ENCODE data around the gene RCC2.

GRCh38 chr1:17420391-17420918, 19.0 kb downstream of the RCC2 start:
- no peak for TF ChIP-seq CTCF (IDR thresholded peaks at IDR 0.05)
- no peak for TF ChIP-seq REST (IDR thresholded peaks at IDR 0.05; ENCODE audit: low read depth, low read length)
- no peak for TF ChIP-seq EZH2phosphoT487 (IDR thresholded peaks at IDR 0.05; ENCODE audit: borderline replicate concordance, low read depth)
- no peak for TF ChIP-seq EP300 (IDR thresholded peaks at IDR 0.05; ENCODE audit: borderline replicate concordance in 1 of 2, low read depth in 1 of 2, low read length in 1 of 2)
- TF ChIP-seq FOXJ3 (CRISPR knock-in tag; IDR thresholded peaks at IDR 0.05): no peak
